ENCODE results near the gene IQUB.
"Not testable (repeated sequence)": the region's sequence is repeated elsewhere in the genome, so short reads cannot be mapped to it uniquely, and the experiment has no call there.

Gene IQUB

DNA sequence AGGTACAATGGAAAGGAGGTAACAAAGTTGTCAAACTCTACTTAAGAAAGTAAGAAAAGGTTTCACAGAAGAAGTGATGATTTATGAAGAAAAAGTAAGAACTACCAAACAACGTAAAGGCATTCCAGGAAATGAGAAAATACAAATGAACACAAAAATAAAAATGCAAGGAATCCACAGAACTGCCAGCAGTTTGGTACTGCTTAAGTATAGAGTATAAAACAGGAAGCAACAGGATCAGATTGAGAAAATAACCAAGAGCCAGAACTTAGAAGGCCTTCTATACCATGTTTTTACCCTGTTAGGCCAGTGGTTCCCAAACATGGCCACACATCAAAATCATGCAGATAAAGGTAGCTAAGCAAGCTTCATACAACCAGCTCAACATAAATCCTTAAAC lies 14.0 kb upstream of the IQUB start:
- in situ Hi-C loops (cut with MboI; ENCODE audit: low sequenced_read_pairs): no loop called here

- in situ Hi-C loops (cut with MboI; ENCODE audit: low sequenced_read_pairs): no loop called here
Observed at GRCh38 chr7:123539871-123540270, 5.5 kb upstream of the IQUB start.

DNA sequence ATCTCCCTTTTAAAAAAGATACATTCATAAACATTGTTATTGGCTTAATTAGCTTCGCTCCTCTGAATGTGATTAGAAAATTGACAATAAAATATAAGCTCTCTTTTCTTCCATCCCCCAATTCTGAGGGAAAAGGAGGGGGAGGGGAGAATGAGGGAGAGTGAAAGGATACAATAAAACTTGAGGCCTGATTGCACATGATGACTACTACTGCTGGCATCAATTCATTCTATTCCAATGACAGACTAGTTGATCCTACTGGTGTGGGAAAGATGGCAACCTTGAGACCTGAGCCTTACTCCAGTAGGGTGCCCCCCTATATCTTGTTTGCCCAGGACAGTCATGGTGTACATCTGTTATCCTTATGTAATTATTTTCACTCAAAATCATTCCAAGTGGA lies 4.5 kb upstream of the IQUB start:
- in situ Hi-C loops (cut with MboI; ENCODE audit: low sequenced_read_pairs): no loop called here

GRCh38 chr7:123538189-123538714 lies 3.9 kb upstream of the IQUB start:
- in situ Hi-C loops (cut with MboI; ENCODE audit: low sequenced_read_pairs): no loop called here

DNA sequence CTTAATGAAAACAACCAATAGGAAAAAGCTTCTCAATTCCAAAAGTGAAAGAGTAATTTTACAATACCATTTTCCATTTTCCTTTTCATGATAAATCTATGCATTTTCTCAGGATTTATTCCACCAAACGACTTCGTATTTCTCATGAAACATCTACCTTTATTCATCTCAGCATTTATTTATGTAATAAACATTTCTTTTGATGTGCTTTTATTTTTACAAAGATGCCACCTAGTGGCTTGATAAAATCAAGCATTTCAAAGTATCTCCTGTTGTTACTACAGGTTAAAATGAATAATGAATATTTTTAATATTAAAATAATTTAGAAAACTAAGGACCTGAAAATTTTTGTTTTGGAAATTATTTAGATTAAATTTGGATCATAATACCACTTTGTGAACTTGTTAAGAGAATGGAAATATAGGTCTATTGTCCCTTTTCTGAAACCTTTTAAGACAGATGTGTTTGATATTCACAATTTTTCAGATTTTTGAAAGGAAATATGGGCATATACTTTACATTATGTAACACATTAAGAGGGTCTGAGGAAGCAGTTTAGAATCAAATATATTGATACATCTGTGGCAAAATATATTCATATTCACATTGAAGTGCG lies 2.7 kb upstream of the IQUB start:
- in situ Hi-C loops (cut with MboI; ENCODE audit: low sequenced_read_pairs): no loop called here

- in situ Hi-C loops (cut with MboI; ENCODE audit: low sequenced_read_pairs): no loop called here
Observed at GRCh38 chr7:123535517-123535916, 1.1 kb upstream of the IQUB start.

DNA sequence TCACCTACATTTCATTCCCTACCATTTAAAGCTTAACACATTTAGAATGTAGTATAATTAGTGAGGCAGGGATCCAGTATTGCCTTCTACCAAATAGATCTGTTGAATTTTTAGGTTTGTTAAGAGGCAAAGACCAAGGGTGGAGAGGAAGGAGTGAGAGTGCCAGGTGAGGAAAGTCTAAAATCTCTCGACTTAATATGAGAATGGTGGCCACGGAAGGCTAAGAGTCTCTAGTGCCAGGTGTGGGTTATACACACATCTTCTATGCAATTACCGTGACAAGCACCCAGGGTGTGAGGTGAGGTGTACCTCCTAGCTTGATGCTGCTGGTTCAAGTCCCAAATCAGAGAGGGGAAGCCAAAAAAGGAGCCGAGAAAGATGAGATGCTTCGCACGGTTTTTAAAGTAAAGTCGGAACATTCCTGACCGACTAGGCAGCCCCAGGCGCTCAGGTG lies 439 bp downstream of the IQUB start:
- in situ Hi-C loops (cut with MboI; ENCODE audit: low sequenced_read_pairs): no loop called here

- in situ Hi-C loops (cut with MboI; ENCODE audit: low sequenced_read_pairs): no loop called here
Observed at GRCh38 chr7:123533553-123533917, 860 bp downstream of the IQUB start.

DNA sequence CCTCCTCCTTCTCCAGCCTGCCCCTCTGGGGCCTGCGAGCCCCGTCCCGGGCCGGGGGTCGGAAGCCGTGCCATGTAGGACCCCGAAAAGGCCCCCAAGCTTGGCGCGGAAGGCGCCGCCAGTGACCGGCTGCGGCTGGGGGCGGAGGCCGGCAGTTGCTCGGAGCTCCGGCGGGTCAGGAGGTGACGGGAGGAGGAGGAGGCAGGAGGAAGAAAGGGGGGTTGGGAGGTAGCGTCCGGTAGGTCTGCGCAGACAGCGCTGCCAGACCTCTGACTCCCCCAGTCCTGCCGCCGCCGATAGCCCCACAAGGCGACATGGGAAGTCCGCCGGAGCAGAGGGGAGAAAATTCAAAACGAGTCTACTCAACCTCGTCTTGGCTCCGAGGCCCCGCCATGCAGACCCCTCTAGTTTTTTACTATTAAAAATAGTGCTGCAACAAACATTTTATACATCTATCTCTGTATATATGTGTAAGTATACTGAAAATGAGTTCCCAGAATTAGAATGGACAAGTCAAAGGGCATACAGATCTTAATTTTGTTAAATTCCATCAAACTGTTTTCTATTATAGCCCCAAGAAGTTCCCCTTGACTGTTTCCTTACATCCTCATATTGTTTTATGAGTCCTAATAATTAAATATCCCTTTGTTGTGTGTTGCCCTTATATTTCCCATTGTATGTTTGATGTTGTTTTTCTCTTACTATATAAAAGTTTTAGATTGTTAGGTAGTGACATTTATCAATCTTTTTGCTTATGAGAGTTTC lies 1.4 kb downstream of the IQUB start:
- in situ Hi-C loops (cut with MboI; ENCODE audit: low sequenced_read_pairs): not testable (repeated sequence)

DNA sequence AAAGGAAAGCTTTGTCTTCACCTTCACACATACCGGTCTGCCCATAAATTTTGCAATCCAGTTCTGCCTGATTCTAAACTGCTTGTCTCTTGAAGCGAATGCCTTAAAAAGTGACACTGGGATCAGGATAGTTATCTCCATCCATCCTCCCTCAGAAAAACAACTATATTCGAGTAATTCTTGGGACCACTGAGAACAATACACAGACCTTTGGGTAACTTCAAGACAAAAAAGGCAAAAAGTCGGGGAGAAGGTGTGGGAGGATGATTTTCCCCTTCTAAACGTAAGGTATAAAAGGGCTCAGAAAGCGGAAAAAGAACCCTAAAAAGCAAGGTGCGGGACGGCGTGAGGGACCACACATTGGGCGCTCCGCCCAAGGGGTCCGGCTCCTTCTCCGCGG lies 2.1 kb downstream of the IQUB start:
- in situ Hi-C loops (cut with MboI; ENCODE audit: low sequenced_read_pairs): not testable (repeated sequence)

- in situ Hi-C loops (cut with MboI; ENCODE audit: low sequenced_read_pairs): not testable (repeated sequence)
Observed at GRCh38 chr7:123530035-123530591, 4.3 kb downstream of the IQUB start.

DNA sequence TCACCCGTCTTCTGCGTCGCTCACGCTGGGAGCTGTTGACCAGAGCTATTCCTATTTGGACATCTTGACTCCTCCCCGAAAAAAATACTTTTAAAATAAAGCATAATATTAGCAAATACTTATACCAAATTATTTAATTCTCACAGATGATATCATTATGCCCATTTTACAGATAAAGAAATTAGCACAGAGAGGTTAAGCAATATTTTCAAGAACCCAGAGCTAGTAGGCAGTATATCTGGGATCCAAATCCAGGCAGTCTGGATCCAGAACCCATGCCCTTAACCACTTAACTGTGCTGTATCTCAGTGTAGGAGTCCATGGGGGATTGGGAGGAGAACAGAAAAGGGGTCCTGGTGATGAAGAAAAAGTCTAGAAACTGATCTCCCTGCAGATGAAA lies 6.1 kb downstream of the IQUB start:
- in situ Hi-C loops (cut with MboI; ENCODE audit: low sequenced_read_pairs): no loop called here

DNA sequence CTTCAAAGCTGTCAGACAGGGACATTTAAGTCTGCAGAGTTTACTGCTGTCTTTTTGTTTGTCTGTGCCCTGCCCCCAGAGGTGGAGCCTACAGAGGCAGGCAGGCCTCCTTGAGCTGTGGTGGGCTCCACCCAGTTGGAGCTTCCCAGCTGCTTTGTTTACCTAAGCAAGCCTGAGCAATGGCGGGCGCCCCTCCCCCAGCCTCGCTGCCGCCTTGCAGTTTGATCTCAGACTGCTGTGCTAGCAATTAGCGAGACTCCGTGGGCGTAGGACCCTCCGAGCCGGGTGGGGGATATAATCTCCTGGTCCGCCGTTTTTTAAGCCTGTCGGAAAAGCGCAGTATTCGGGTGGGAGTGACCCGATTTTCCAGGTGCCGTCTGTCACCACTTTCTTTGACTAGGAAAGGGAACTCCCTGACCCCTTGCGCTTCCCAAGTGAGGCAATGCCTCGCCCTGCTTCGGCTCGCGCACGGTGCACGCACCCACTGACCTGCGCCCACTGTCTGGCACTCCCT lies 6.6 kb downstream of the IQUB start:
- in situ Hi-C loops (cut with MboI; ENCODE audit: low sequenced_read_pairs): not testable (repeated sequence)

GRCh38 chr7:123526533-123526932 lies 7.9 kb downstream of the IQUB start:
- in situ Hi-C loops (cut with MboI; ENCODE audit: low sequenced_read_pairs): not testable (repeated sequence)

DNA sequence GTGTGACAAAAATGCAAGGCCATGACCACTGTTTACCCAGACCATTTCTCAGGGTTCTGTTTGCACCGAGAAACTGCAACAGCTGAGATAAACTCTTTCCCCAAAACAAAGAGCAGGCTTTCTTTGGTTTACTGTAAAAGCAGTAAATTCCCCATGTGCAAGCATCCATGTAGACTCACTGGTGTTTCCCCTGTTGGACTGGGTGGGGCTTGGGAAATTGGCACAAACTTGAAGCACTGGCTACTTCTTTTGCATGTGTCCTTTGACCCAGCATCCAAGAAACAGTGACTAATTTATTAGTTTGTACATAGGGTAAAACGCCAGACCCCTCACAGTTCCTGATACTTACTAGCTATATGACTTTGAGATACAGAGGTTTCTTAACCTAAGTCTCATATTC lies 12.3 kb downstream of the IQUB start:
- in situ Hi-C loops (cut with MboI; ENCODE audit: low sequenced_read_pairs): no loop called here

DNA sequence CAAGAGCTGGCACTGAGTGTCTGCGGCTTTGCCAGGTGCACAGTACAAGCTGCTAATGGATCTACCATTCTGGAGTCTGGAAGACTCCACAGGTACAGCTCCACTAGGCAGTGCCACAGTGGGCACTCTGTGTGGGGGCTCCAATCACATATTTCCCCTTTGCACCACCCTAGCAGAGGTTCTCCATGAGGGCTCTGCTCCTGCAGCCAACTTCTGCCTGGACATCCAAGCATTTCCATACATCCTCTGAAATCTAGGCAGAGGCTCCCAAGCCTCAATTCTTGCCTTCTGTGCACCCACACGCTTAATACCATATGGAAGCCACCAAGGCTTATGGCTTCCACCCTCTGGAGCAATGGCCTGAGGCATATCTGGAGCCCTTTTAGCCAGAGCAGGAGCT lies 29.2 kb downstream of the IQUB start:
- in situ Hi-C loops (cut with MboI; ENCODE audit: low sequenced_read_pairs): no loop called here

DNA sequence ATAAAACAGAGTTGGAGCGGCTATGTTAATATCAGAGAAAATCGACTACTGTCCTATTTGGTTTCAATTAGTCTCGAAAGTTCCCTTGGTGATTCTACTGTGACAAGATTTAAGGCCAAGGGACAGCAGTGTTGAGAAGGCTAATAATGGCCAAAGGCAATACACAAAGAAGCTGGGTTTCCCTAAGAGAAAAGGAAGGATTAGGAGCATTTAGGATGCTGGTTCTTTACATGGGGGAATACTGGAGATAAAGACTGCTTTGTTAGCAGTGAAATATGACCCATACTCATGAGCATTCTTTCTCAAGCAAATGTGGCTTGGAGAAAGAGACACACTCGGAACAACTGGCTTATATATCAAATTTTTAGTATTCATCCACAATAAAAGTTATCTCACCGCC lies 32.2 kb downstream of the IQUB start:
- in situ Hi-C loops (cut with MboI; ENCODE audit: low sequenced_read_pairs): no loop called here

DNA sequence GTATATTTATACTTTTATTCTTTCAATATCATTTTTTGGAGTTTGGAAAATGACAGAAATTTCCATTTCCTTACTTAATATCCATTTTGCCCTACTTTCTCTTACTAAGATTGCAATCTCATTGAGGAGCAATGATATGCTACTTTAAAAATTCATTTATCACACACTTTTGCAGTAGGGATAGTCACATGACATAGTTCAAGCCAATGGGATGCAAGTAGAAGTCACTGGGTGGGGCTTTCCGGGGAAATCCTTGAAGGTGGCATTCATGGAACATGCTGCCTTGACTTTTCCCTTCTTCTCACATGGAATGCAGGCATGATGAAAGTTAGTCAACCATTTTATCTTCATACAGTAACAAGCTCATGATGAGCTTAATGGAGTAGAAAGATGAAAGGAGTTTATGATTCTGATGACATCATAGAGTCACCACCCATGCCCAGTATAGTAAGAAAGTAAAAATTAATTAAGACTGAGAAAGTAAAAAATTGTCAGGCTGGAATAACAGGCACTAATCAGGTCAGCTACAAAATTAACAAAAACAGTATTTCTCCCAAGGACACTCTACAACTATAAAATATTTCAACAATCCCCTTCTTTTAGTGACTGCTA lies 33.4 kb downstream of the IQUB start:
- in situ Hi-C loops (cut with MboI; ENCODE audit: low sequenced_read_pairs): no loop called here

DNA sequence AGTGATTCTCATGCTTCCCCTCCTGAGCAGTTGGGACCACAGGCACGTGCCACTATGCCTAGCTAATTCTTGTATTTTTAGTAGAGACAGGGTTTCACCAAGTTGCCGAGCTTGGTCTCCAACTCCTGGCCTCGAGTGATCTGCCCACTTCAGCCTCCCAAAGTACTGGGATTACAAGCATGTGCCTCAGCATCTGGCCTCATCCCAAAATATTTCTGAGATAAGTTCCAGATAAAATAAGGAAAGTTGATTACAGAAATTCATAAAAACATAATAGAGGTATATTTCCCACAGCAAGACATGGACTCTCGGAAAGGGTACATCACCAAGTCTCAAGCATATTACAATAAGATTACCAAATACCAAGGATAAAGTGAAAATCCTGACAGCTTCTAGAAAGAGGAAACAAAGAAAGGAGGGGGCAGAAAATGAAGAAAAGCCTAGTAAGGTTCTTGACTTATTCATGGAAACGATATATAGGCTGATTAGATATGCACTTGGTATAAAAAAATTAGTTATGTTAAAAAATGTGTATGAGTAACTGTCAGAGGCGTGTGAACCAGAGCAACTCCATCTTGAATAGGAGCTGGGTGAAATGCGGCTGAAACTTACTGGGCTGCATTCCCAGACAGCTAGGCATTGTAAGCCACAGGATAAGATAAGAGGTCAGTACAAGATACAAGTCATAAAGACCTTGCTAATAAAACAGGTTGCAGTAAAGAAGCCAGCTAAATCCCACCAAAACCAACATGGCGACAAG lies 35.0 kb downstream of the IQUB start:
- in situ Hi-C loops (cut with MboI; ENCODE audit: low sequenced_read_pairs): no loop called here

DNA sequence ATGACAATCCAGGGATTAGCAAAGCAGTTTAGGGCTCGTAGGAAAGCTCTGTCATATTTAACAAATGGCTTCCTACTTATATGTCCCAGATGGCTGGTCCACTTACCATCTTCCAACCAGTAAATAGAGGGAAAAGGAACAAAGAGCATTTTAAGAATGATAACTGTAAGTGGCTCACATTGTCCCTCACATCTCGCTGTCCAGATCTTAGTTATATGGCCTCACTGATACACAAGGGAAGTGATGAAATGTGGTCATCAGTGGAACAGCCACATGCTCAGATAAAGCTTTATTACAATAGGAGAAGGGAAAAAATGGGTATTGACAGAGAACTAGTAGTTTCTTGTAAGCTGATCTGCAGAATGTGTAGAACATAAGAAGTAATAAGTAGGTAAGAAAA lies 35.8 kb downstream of the IQUB start:
- in situ Hi-C loops (cut with MboI; ENCODE audit: low sequenced_read_pairs): no loop called here

DNA sequence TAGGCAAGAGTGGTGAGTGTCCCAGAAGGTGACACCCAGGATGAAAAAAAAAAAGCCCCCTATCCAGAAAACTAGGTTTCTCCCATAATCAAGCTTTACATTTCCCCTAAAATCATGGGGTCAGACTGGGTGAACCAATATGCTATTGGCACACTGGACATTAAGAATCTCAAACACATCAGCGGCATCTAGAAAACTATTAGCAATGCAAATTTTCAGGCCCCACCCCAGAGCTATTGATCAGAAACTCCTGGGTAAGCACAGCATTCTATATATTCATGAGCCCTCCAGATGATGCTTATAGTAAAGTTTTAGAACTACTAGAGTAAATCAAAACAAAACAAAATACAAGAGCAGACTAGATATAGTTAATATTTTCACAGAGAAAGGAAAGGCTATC lies 36.4 kb downstream of the IQUB start:
- in situ Hi-C loops (cut with MboI; ENCODE audit: low sequenced_read_pairs): no loop called here
